ENCODE data around the gene AKIP1.

DNA sequence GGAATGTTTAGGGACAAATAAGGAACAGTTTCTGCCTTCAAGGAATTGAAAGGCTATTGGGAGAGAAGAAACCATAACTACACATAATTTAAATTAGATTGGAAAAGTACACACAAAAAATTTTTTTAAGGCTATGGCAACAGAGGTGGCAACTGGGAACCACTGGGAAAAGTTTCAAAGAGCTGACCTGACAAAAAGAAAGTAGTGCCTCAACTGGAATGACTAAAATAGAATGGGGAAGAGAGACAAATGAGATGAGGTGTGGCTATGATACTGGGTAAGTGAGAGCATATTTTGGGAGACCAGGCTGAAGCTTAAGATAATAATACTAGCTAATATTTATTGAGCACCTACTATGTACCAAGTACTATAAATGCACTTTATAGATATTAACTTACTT is 2.9 kb upstream of the AKIP1 start:
- TF ChIP-seq POLR2A (IDR thresholded peaks at IDR 0.05; ENCODE audit: low read depth, low read length) = no peak
- TF ChIP-seq, protein P1, sequence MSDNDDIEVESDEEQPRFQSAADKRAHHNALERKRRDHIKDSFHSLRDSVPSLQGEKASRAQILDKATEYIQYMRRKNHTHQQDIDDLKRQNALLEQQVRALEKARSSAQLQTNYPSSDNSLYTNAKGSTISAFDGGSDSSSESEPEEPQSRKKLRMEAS (IDR thresholded peaks at IDR 0.05; ENCODE audit: low read depth, low read length) = no peak
- no peak for TF ChIP-seq SPI1 (IDR thresholded peaks at IDR 0.05; ENCODE audit: borderline replicate concordance, insufficient read depth, low read depth, low read length)
- TF ChIP-seq, protein P2, sequence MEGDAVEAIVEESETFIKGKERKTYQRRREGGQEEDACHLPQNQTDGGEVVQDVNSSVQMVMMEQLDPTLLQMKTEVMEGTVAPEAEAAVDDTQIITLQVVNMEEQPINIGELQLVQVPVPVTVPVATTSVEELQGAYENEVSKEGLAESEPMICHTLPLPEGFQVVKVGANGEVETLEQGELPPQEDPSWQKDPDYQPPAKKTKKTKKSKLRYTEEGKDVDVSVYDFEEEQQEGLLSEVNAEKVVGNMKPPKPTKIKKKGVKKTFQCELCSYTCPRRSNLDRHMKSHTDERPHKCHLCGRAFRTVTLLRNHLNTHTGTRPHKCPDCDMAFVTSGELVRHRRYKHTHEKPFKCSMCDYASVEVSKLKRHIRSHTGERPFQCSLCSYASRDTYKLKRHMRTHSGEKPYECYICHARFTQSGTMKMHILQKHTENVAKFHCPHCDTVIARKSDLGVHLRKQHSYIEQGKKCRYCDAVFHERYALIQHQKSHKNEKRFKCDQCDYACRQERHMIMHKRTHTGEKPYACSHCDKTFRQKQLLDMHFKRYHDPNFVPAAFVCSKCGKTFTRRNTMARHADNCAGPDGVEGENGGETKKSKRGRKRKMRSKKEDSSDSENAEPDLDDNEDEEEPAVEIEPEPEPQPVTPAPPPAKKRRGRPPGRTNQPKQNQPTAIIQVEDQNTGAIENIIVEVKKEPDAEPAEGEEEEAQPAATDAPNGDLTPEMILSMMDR (IDR thresholded peaks at IDR 0.05 in 2 of 3, conservative IDR thresholded peaks at IDR 0.05 in 1 of 3; ENCODE audit: control insufficient read depth in 2 of 3, extremely low read depth in 1 of 3, insufficient read depth in 1 of 3, low read depth in 3 of 3, low read length in 3 of 3) = no peak
- TF ChIP-seq YY1 (IDR thresholded peaks at IDR 0.05; ENCODE audit: low read depth, low read length) = no peak
- no peak for TF ChIP-seq EZH2 (IDR thresholded peaks at IDR 0.05; ENCODE audit: borderline replicate concordance, control insufficient read depth, low read depth, low read length)
- TF ChIP-seq, protein P3, sequence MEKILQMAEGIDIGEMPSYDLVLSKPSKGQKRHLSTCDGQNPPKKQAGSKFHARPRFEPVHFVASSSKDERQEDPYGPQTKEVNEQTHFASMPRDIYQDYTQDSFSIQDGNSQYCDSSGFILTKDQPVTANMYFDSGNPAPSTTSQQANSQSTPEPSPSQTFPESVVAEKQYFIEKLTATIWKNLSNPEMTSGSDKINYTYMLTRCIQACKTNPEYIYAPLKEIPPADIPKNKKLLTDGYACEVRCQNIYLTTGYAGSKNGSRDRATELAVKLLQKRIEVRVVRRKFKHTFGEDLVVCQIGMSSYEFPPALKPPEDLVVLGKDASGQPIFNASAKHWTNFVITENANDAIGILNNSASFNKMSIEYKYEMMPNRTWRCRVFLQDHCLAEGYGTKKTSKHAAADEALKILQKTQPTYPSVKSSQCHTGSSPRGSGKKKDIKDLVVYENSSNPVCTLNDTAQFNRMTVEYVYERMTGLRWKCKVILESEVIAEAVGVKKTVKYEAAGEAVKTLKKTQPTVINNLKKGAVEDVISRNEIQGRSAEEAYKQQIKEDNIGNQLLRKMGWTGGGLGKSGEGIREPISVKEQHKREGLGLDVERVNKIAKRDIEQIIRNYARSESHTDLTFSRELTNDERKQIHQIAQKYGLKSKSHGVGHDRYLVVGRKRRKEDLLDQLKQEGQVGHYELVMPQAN (conservative IDR thresholded peaks at IDR 0.05) = no peak
